ENCODE measurements around the gene CAMK1D.
"Not testable (repeated sequence)": the region's sequence is repeated elsewhere in the genome, so short reads cannot be mapped to it uniquely, and the experiment has no call there.

The CAMK1D gene

GRCh38 chr10:12728494-12728893 is 379.1 kb downstream of the CAMK1D start:
- H3K4me3 Mint-ChIP-seq: no peak overlapping the region
- H3K27me3 Mint-ChIP-seq: no peaks in the 10 kb centered on the region
- no peak overlapping the region for H3K27ac Mint-ChIP-seq
- peaks cover 4% of the 10 kb centered on the region for H3K36me3 Mint-ChIP-seq
- H3K9me3 Mint-ChIP-seq (ENCODE audit: low read depth): no peaks in the 10 kb centered on the region
- peaks cover 16% of the 10 kb centered on the region for H3K4me1 Mint-ChIP-seq (ENCODE audit: low read depth)

DNA sequence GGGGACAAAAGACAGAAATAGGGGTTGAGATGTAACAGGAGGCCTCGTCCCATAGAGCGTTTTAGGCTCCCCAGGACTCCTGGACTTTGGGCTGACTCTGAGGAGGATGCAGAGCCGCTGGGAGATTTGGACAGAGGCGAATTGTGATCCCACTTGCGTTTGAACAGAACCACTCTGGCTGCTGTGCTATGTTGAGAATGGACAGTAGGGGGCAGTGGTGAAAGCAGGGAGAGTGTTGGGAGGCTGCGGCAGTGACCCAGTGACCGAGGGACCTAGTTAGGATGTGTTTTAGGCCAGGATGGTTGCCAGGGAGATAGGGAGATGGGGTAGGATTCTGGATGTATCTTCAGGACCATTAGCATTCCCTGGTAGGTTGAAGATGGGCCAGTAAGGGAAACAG is 380.5 kb downstream of the CAMK1D start:
- no peak overlapping the region for H3K27ac Mint-ChIP-seq
- H3K27me3 Mint-ChIP-seq: no peaks in the 10 kb centered on the region
- H3K36me3 Mint-ChIP-seq: peaks cover 6% of the 10 kb centered on the region
- no peaks in the 10 kb centered on the region for H3K9me3 Mint-ChIP-seq (ENCODE audit: low read depth)
- H3K4me3 Mint-ChIP-seq: no peak overlapping the region
- H3K4me1 Mint-ChIP-seq (ENCODE audit: low read depth): peaks cover 5% of the 10 kb centered on the region

- H3K9me3 Mint-ChIP-seq (ENCODE audit: low read depth): no peaks in the 10 kb centered on the region
- no peak overlapping the region for H3K4me3 Mint-ChIP-seq
- peaks cover 2% of the 10 kb centered on the region for H3K4me1 Mint-ChIP-seq (ENCODE audit: low read depth)
- H3K27me3 Mint-ChIP-seq: no peaks in the 10 kb centered on the region
- peaks cover 4% of the 10 kb centered on the region for H3K36me3 Mint-ChIP-seq
- no peak overlapping the region for H3K27ac Mint-ChIP-seq
Measured at GRCh38 chr10:12730809-12731519, 381.6 kb downstream of the CAMK1D start.

GRCh38 chr10:12733271-12733670 is 383.9 kb downstream of the CAMK1D start:
- H3K9me3 Mint-ChIP-seq (ENCODE audit: low read depth): no peaks in the 10 kb centered on the region
- no peaks in the 10 kb centered on the region for H3K4me1 Mint-ChIP-seq (ENCODE audit: low read depth)
- H3K36me3 Mint-ChIP-seq: peaks cover 4% of the 10 kb centered on the region
- no peaks in the 10 kb centered on the region for H3K27me3 Mint-ChIP-seq
- H3K4me3 Mint-ChIP-seq: no peak overlapping the region
- no peak overlapping the region for H3K27ac Mint-ChIP-seq

DNA sequence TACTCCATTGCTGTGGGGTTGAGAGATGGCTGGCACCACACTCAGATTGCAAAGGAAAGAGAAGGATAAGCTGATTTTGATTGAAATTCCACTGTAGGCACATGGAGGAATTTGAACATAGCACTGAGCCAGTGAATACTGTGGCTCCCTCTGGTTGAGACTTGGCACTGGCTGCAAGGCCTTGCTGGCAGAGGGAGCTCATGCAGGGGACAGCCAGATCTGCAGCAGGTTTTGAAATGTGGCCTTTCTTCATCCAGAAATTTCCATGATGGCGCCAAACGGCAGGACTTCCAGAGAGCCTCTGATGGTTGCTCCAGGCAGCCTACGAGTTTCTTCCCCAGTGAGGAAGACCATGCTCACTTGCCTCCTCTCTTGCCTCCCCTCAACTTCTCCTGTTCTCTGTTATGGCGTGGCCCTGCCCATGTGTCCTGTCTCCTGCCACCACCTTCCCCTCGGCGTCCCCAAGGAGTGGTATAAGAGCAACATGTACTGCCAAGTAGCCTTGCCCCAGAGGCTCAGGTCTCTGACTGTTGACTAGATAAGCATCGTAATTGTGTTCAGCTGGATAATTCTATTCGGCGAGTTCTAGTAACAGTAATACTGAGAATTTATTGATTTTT is 386.6 kb downstream of the CAMK1D start:
- H3K9me3 Mint-ChIP-seq (ENCODE audit: low read depth): no peaks in the 10 kb centered on the region
- H3K4me1 Mint-ChIP-seq (ENCODE audit: low read depth): no peaks in the 10 kb centered on the region
- H3K27me3 Mint-ChIP-seq: no peaks in the 10 kb centered on the region
- no peak overlapping the region for H3K4me3 Mint-ChIP-seq
- no peak overlapping the region for H3K27ac Mint-ChIP-seq
- H3K36me3 Mint-ChIP-seq: peaks cover 4% of the 10 kb centered on the region

DNA sequence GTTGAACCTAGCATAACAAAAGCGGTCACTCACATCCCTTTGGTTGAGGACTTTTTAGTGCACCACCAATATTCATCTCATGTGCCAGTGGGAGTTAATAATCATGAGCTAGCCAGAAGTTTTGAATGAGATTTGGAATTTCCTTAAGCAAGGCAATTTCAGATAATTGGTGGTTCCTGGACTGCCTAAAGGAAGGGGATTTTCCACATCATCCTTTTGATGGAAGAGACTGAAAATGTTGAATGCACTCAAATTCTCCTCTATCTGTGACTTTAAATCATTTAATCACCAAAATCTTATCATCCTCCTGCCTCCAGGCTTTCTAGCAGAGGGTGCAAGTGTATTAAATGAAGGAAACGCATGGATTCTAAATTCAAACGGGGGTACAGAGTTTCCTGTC is 391.5 kb downstream of the CAMK1D start:
- Mint-ChIP-seq H3K27me3 (no peaks in the 10 kb centered on the region), H3K27ac (no peak overlapping the region), H3K4me1 (ENCODE audit: low read depth) (no peaks in the 10 kb centered on the region), H3K9me3 (ENCODE audit: low read depth) (no peaks in the 10 kb centered on the region), H3K4me3 (no peak overlapping the region), H3K36me3 (peaks cover 2% of the 10 kb centered on the region)

DNA sequence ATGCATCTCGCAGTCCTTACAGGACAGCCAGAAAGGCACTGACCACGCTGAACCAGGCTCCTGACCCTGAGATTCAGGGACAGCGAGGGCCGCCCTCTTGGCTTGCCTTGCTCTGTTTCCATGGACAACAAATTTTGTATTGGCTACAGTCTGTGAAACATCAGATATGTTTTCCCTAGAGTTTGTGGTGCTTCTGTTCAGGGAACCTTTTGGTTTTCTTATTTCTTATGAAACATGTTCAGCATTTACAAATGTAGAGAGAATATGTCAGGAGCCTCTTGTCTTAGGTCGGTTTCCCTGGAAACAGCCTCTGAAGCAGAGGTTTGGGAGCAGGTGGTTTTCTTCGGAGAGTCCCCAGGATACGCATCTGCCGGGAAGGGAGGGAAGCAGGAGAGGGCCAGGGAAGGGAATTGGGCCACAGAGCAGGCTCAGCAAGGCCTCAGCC is 392.0 kb downstream of the CAMK1D start:
- Mint-ChIP-seq H3K4me3 (no peak overlapping the region), H3K27ac (no peak overlapping the region), H3K36me3 (peaks cover 2% of the 10 kb centered on the region), H3K4me1 (ENCODE audit: low read depth) (no peaks in the 10 kb centered on the region), H3K9me3 (ENCODE audit: low read depth) (no peaks in the 10 kb centered on the region), H3K27me3 (no peaks in the 10 kb centered on the region)

GRCh38 chr10:12742771-12743170 is 393.4 kb downstream of the CAMK1D start:
- Mint-ChIP-seq H3K36me3 (peaks cover 2% of the 10 kb centered on the region), H3K27ac (no peak overlapping the region), H3K4me1 (ENCODE audit: low read depth) (no peaks in the 10 kb centered on the region), H3K27me3 (no peaks in the 10 kb centered on the region), H3K9me3 (ENCODE audit: low read depth) (no peaks in the 10 kb centered on the region), H3K4me3 (no peak overlapping the region)

DNA sequence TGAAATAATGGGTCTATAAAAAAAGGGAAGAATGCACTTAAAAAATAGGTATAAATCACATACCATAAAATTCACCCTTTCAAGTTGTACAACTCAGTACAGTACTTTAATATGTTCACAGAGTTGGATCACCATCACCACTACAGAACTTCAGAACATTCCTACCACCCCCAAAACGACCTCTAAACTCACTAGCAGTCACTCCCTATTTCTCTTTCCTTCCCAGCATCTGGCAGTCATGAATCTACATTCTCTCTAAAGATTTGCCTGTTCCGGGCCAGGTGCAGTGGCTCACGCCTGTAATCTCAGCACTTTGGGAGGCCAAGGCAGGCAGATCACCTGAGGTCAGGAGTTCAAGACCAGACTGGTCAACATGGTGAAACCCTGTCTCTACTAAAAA is 394.1 kb downstream of the CAMK1D start:
- not testable (repeated sequence) for H3K36me3 Mint-ChIP-seq; H3K4me3 Mint-ChIP-seq; H3K27ac Mint-ChIP-seq; H3K27me3 Mint-ChIP-seq; H3K4me1 Mint-ChIP-seq (ENCODE audit: low read depth); H3K9me3 Mint-ChIP-seq (ENCODE audit: low read depth)

- H3K36me3 Mint-ChIP-seq: peaks cover 2% of the 10 kb centered on the region
- no peak overlapping the region for H3K4me3 Mint-ChIP-seq
- no peaks in the 10 kb centered on the region for H3K27me3 Mint-ChIP-seq
- no peak overlapping the region for H3K27ac Mint-ChIP-seq
- H3K9me3 Mint-ChIP-seq (ENCODE audit: low read depth): no peaks in the 10 kb centered on the region
- H3K4me1 Mint-ChIP-seq (ENCODE audit: low read depth): no peaks in the 10 kb centered on the region
Measured at GRCh38 chr10:12743941-12744340, 394.6 kb downstream of the CAMK1D start.

DNA sequence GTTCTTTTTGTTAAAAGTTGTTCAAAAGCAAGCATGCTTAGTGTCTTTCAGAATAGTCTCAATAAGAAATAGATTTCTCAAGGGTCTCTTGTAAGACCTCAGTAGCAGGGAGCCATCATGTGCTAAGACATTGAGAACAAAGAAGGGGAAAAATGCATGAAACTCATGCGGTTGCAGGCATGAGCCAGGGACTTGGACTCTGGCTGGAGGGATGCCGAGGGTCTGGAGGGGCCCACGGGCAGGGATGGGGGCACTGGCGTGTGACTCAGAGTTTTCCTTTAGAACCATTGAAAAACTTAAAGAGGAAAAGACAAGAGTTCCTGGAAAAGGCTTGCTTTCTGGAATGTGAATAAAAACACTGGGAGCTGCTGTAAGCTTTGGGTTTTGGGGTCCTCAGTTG is 398.8 kb downstream of the CAMK1D start:
- Mint-ChIP-seq H3K9me3 (ENCODE audit: low read depth) (no peaks in the 10 kb centered on the region), H3K27me3 (no peaks in the 10 kb centered on the region), H3K27ac (no peak overlapping the region), H3K4me3 (no peak overlapping the region), H3K4me1 (ENCODE audit: low read depth) (no peaks in the 10 kb centered on the region), H3K36me3 (peaks cover 5% of the 10 kb centered on the region)

- Mint-ChIP-seq H3K27ac (no peak overlapping the region), H3K27me3 (no peaks in the 10 kb centered on the region), H3K36me3 (peaks cover 9% of the 10 kb centered on the region), H3K4me1 (ENCODE audit: low read depth) (no peaks in the 10 kb centered on the region), H3K9me3 (ENCODE audit: low read depth) (no peaks in the 10 kb centered on the region), H3K4me3 (no peak overlapping the region)
Measured at GRCh38 chr10:12749760-12750478, 400.6 kb downstream of the CAMK1D start.

DNA sequence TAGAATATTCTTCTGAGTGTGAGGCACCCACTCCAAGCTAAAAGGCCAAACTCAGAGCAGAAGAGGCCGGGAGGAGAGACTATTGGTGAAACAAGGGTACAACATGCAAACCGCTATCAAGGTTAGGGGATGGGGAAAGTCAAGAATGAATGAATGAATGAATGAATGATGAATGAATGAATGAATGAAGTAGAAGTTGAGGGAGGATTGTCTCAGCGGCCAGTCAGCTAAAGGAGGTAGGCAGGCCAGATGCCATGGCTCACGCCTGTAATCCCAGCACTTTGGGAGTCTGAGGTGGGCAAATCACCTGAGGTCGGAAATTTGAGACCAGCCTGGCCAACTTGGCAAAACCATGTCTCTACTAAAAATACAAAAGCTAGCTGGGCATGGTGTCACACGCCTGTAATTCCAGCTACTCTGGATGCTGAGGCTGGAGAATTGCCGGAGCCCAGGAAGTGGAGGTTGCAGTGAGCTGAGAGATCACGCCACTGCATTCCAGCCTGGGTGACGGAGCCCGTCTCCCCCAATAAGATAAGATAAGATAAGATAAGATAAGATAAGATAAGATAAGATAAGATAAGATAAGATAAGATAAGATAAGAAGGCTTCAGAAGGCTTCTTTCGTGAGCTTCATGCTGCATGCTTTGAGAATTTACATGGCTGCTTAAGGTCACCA is 401.3 kb downstream of the CAMK1D start:
- no peaks in the 10 kb centered on the region for H3K27me3 Mint-ChIP-seq
- H3K9me3 Mint-ChIP-seq (ENCODE audit: low read depth): no peaks in the 10 kb centered on the region
- H3K36me3 Mint-ChIP-seq: peaks cover 9% of the 10 kb centered on the region
- H3K27ac Mint-ChIP-seq: no peak overlapping the region
- H3K4me1 Mint-ChIP-seq (ENCODE audit: low read depth): no peaks in the 10 kb centered on the region
- no peak overlapping the region for H3K4me3 Mint-ChIP-seq

DNA sequence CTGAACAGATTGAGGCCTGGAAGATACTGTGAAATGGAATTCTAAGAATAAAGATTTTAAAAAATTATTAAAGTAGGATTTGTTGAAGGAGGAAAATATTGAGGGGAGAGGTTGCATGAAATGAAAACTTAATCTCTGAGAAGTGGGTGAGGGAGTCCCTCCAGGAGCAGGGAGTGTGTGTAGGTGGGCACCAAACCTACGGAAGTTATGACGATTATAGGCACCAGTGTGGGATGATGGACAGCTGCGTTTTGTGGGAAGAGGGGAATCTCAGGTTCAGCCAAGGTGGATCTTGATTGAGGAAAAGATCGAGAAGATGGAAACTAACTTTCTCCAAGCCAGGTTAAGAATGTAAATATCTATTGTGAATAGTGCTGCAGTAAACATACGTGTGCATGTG is 405.7 kb downstream of the CAMK1D start:
- peaks cover 9% of the 10 kb centered on the region for H3K36me3 Mint-ChIP-seq
- no peak overlapping the region for H3K4me3 Mint-ChIP-seq
- H3K4me1 Mint-ChIP-seq (ENCODE audit: low read depth): no peaks in the 10 kb centered on the region
- H3K9me3 Mint-ChIP-seq (ENCODE audit: low read depth): no peaks in the 10 kb centered on the region
- no peaks in the 10 kb centered on the region for H3K27me3 Mint-ChIP-seq
- H3K27ac Mint-ChIP-seq: no peak overlapping the region

DNA sequence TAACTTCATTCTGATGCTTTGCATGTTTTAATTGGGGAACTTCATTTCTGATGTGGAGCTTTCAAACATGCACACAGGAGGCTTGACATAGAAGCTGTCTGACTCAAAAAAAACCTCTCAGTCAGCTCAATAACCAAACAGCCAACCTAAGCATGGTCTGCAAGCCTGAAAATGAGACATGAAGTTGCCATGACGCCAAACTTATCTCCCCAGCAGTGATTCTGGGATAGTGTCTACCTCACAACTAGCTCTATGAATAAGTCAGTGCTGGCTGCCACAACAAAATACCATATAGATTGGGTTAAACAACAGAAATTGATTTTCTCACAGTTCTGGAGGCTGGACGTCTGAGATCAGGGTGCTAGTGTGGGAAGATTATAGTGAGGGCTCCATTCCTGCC is 408.0 kb downstream of the CAMK1D start:
- Mint-ChIP-seq H3K4me1 (ENCODE audit: low read depth) (no peaks in the 10 kb centered on the region), H3K36me3 (peaks cover 12% of the 10 kb centered on the region), H3K9me3 (ENCODE audit: low read depth) (no peaks in the 10 kb centered on the region), H3K4me3 (no peak overlapping the region), H3K27me3 (no peaks in the 10 kb centered on the region), H3K27ac (no peak overlapping the region)

Measured in activated naive CD8-positive, alpha-beta T cell (primary cell).